A549 (cell line): Measurements from ENCODE around the gene TPM1.

ENCODE experiments used
- BHLHE40 ChIP-seq: IDR thresholded peaks from 2 replicates; pipeline ENCODE4 v1.6.1; 2012; ENCODE audit warnings: low read depth, low read length, inconsistent platforms
- CBX2 ChIP-seq: fragments of 200-600 bp; sonication (generic); IDR thresholded peaks from 2 replicates; pipeline ENCODE4 v1.6.1; 2016; ENCODE audit warnings: low read depth, mild to moderate bottlenecking, borderline replicate concordance
- CEBPB ChIP-seq, 2 experiments: fragments of >200 bp in 1 of 2; sonication (Bioruptor Twin) in 1 of 2; formaldehyde crosslinking in 1 of 2; IDR thresholded peaks; 2 replicates each; pipeline ENCODE4 v1.6.1; 2012 to 2016
- FOXS1 ChIP-seq: fragments of 250-450 bp; sonication (Bioruptor Pico); IDR thresholded peaks from 2 replicates; pipeline ENCODE4 v1.5.0; 2020; ENCODE audit warnings: mild to moderate bottlenecking, moderate library complexity
- HDAC2 ChIP-seq: fragments of 200-600 bp; sonication (generic); IDR thresholded peaks from 2 replicates; pipeline ENCODE4 v1.6.1; 2016
- JUNB ChIP-seq: fragments of >200 bp; sonication (Bioruptor Twin); formaldehyde crosslinking; IDR thresholded peaks from 2 replicates; pipeline ENCODE4 v1.6.1; 2016
- POLR2A ChIP-seq: IDR thresholded peaks from 2 replicates; pipeline ENCODE4 v1.6.1; 2012; ENCODE audit warnings: mild to moderate bottlenecking, low read length
- RAD21 ChIP-seq, 2 experiments: fragments of >200 bp in 1 of 2; sonication (Bioruptor Twin) in 1 of 2; formaldehyde crosslinking in 1 of 2; IDR thresholded peaks in 1 of 2; conservative IDR thresholded peaks in 1 of 2; 2 replicates in 1 of 2; 3 replicates in 1 of 2; pipeline ENCODE4 v1.6.1; 2012 to 2018; ENCODE audit warnings: inconsistent platforms in 1 of 2
- RCOR1 ChIP-seq: fragments of 150-350 bp; IDR thresholded peaks from 2 replicates; pipeline ENCODE4 v1.6.1; 2014; ENCODE audit warnings: antibody characterized with exemption, low read length, low read depth
- SREBF2 ChIP-seq: fragments of 450-650 bp; IDR thresholded peaks from 2 replicates; pipeline ENCODE4 v1.6.1; 2014; ENCODE audit warnings: mild to moderate bottlenecking, moderate library complexity
- TF ChIP-seq, protein P1 (sequence below): fragments of >200 bp; sonication (Bioruptor Twin); formaldehyde crosslinking; IDR thresholded peaks from 3 replicates; pipeline ENCODE4 v1.5.1; 2016
- TF ChIP-seq, protein P2 (sequence below): fragments of 200-600 bp; sonication (generic); IDR thresholded peaks from 2 replicates; pipeline ENCODE4 v1.6.1; 2016; ENCODE audit warnings: antibody characterized with exemption, mild to moderate bottlenecking, moderate library complexity
- TF ChIP-seq, protein P3 (sequence below): IDR thresholded peaks from 2 replicates; pipeline ENCODE4 v1.6.1; 2012
- TF ChIP-seq, protein P4 (sequence below): IDR thresholded peaks from 2 replicates; pipeline ENCODE4 v1.6.1; 2012

DNA sequence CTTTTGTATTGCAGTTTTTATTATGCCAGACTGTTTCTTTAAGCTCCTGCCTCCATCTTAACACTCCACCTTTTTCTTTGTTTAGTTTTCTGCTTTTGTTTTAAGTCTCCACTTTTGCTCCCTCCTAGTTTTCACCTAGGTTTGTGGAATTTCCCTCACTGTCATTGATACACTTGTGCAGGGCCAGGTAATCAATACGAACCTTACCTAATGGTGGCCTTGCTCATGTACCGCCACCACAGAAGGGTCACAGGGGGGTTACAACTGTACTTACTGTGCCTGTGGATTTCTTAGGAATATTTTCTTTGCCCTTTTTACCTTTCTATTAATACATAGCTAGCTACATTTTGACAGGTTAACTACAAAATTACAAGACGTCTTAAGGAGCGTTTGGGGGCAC lies 43.4 kb upstream of the TPM1 start:
- TF ChIP-seq, protein P1, sequence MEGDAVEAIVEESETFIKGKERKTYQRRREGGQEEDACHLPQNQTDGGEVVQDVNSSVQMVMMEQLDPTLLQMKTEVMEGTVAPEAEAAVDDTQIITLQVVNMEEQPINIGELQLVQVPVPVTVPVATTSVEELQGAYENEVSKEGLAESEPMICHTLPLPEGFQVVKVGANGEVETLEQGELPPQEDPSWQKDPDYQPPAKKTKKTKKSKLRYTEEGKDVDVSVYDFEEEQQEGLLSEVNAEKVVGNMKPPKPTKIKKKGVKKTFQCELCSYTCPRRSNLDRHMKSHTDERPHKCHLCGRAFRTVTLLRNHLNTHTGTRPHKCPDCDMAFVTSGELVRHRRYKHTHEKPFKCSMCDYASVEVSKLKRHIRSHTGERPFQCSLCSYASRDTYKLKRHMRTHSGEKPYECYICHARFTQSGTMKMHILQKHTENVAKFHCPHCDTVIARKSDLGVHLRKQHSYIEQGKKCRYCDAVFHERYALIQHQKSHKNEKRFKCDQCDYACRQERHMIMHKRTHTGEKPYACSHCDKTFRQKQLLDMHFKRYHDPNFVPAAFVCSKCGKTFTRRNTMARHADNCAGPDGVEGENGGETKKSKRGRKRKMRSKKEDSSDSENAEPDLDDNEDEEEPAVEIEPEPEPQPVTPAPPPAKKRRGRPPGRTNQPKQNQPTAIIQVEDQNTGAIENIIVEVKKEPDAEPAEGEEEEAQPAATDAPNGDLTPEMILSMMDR, result no peak
- TF ChIP-seq POLR2A (no peak), SREBF2 (no peak), CBX2 (no peak), CEBPB (IDR thresholded peaks at IDR 0.05) (no peak), JUNB (no peak), FOXS1 (CRISPR knock-in tag) (no peak), HDAC2 (no peak), RCOR1 (no peak), RAD21 (conservative IDR thresholded peaks at IDR 0.05 in 1 of 2, IDR thresholded peaks at IDR 0.05 in 1 of 2) (no peak), BHLHE40 (no peak)
- TF ChIP-seq, protein P2, sequence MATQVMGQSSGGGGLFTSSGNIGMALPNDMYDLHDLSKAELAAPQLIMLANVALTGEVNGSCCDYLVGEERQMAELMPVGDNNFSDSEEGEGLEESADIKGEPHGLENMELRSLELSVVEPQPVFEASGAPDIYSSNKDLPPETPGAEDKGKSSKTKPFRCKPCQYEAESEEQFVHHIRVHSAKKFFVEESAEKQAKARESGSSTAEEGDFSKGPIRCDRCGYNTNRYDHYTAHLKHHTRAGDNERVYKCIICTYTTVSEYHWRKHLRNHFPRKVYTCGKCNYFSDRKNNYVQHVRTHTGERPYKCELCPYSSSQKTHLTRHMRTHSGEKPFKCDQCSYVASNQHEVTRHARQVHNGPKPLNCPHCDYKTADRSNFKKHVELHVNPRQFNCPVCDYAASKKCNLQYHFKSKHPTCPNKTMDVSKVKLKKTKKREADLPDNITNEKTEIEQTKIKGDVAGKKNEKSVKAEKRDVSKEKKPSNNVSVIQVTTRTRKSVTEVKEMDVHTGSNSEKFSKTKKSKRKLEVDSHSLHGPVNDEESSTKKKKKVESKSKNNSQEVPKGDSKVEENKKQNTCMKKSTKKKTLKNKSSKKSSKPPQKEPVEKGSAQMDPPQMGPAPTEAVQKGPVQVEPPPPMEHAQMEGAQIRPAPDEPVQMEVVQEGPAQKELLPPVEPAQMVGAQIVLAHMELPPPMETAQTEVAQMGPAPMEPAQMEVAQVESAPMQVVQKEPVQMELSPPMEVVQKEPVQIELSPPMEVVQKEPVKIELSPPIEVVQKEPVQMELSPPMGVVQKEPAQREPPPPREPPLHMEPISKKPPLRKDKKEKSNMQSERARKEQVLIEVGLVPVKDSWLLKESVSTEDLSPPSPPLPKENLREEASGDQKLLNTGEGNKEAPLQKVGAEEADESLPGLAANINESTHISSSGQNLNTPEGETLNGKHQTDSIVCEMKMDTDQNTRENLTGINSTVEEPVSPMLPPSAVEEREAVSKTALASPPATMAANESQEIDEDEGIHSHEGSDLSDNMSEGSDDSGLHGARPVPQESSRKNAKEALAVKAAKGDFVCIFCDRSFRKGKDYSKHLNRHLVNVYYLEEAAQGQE, result no peak
- TF ChIP-seq, protein P3, sequence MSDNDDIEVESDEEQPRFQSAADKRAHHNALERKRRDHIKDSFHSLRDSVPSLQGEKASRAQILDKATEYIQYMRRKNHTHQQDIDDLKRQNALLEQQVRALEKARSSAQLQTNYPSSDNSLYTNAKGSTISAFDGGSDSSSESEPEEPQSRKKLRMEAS, result no peak
- TF ChIP-seq, protein P4, sequence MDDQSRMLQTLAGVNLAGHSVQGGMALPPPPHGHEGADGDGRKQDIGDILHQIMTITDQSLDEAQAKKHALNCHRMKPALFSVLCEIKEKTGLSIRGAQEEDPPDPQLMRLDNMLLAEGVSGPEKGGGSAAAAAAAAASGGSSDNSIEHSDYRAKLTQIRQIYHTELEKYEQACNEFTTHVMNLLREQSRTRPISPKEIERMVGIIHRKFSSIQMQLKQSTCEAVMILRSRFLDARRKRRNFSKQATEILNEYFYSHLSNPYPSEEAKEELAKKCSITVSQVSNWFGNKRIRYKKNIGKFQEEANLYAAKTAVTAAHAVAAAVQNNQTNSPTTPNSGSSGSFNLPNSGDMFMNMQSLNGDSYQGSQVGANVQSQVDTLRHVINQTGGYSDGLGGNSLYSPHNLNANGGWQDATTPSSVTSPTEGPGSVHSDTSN, result no peak
